NCI-H345 (cell line): ENCODE measurements around the gene SBF2.
"Not testable (repeated sequence)": the region's sequence is repeated elsewhere in the genome, so short reads cannot be mapped to it uniquely, and the experiment has no call there.

Experiments
- DNase-seq: peaks from one replicate; lab custom pipeline; 2025; lab: John Stamatoyannopoulos, UW

Gene SBF2

GRCh38 chr11:10265936-10266335 lies 28.1 kb downstream of the SBF2 start:
- no peak for DNase-seq

- not testable (repeated sequence) for DNase-seq
Measured at GRCh38 chr11:10264716-10265115, 29.3 kb downstream of the SBF2 start.

GRCh38 chr11:10263929-10264328 lies 30.1 kb downstream of the SBF2 start:
- DNase-seq = no peak

GRCh38 chr11:10261821-10262220 lies 32.2 kb downstream of the SBF2 start:
- DNase-seq = no peak

- no peak for DNase-seq
Measured at GRCh38 chr11:10257478-10257877, 36.5 kb downstream of the SBF2 start.

GRCh38 chr11:10255388-10256125 lies 38.5 kb downstream of the SBF2 start:
- DNase-seq = no peak

GRCh38 chr11:10249448-10250131 lies 44.4 kb downstream of the SBF2 start:
- DNase-seq = not testable (repeated sequence)

- no peak for DNase-seq
Measured at GRCh38 chr11:10247011-10247410, 47.0 kb downstream of the SBF2 start.

- DNase-seq = no peak
Measured at GRCh38 chr11:10243896-10244575, 50.0 kb downstream of the SBF2 start.

- DNase-seq = no peak
Measured at GRCh38 chr11:10236840-10237239, 57.2 kb downstream of the SBF2 start.

- no peak for DNase-seq
Measured at GRCh38 chr11:10233581-10233980, 60.4 kb downstream of the SBF2 start.

GRCh38 chr11:10232756-10233155 lies 61.3 kb downstream of the SBF2 start:
- DNase-seq = no peak

GRCh38 chr11:10231803-10232202 lies 62.2 kb downstream of the SBF2 start:
- not testable (repeated sequence) for DNase-seq

GRCh38 chr11:10225553-10225952 lies 68.5 kb downstream of the SBF2 start:
- no peak for DNase-seq

GRCh38 chr11:10222399-10222798 lies 71.6 kb downstream of the SBF2 start:
- DNase-seq = no peak

GRCh38 chr11:10221342-10221741 lies 72.7 kb downstream of the SBF2 start:
- DNase-seq = no peak

GRCh38 chr11:10211470-10211869 lies 82.5 kb downstream of the SBF2 start:
- no peak for DNase-seq

- no peak for DNase-seq
Measured at GRCh38 chr11:10209326-10209725, 84.7 kb downstream of the SBF2 start.

- DNase-seq = peak; percentile 45
Measured at GRCh38 chr11:10208131-10208575, 85.9 kb downstream of the SBF2 start.

- no peak for DNase-seq
Measured at GRCh38 chr11:10205928-10206327, 88.1 kb downstream of the SBF2 start.

- DNase-seq = no peak
Measured at GRCh38 chr11:10204021-10204420, 90.0 kb downstream of the SBF2 start.

- DNase-seq = no peak
Measured at GRCh38 chr11:10201343-10201742, 92.7 kb downstream of the SBF2 start.

GRCh38 chr11:10197091-10197490 lies 96.9 kb downstream of the SBF2 start:
- no peak for DNase-seq
